Measurements from ENCODE around the gene SLC25A3. TPM values are rescaled to one million over a fixed set of nuclear protein-coding genes. Genes with fewer than 3 reads are reported as not detected.
"Not testable (repeated sequence)": the region's sequence is repeated elsewhere in the genome, so short reads cannot be mapped to it uniquely, and the experiment has no call there.

The SLC25A3 gene
- polyA plus RNA-seq, 3 donors: 686 to 695 (median 690) TPM

DNA sequence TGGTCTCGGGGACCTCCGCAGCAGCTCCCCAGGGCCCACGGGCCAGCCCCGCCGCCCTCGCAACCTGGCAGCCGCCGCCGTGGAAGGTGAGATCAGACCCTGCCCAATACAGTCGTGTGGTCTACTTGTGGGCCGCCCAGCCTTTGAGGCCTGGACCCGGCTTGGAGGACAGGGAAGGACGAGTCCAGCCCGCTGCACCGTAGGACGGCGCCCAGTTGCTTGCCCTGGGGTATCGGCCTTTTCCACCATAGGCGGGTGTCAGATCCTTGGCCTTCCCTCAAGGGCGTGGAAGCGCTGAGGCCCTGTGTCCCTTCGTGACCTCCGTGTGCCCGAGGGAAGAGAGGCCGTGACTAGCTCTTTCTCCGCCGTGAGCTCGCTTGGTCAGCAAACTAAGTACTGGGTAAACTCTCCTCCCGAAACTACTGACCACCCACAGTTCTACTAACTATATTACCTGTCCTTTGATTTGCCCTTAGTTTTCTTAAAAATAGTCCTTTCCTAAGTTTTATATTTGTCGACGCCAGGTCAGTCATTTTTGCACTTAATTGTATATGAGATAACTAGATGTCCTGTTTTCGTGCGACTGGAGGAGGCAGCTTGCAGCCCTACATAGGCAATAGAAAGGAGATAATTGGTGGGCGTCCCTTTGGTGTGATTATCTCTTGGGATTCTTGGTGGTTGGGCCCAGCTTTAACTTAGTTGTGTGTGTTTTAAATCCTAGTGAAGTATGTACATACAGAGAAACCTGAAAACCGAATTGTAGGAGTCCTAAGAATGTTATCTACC, 757 bp downstream of the SLC25A3 start:
- no peak for DNase-seq (ENCODE audit: low read depth in 3 of 3, low spot score in 2 of 3)

DNA sequence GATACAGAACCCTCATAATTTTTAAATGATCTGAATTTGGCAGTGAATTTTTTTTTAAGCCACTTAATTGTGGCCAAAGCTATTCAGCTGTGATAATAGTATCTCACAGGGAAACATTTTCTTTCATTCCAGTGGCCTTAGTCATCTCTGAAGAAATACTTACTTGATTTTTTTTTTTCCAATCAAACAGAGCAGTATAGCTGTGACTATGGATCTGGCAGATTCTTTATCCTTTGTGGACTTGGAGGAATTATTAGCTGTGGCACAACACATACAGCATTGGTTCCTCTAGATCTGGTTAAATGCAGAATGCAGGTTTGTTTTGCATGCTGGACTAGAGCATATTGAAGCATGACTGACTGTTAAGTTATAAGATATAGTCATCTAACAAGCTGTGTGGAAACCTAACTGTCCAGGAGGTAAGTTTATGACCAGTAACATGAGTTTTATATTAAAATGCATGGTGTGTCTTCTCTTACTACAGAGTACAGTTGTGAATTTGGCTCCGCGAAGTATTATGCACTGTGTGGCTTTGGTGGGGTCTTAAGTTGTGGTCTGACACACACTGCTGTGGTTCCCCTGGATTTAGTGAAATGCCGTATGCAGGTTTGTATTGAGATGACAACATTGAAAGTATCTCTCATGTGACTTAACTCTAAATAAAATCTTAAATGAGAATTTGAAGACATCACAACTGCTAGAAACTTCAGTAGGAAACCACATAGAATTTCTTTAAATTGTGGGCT, 1.9 kb downstream of the SLC25A3 start:
- DNase-seq (ENCODE audit: low read depth in 3 of 3, low spot score in 2 of 3): no peak

DNA sequence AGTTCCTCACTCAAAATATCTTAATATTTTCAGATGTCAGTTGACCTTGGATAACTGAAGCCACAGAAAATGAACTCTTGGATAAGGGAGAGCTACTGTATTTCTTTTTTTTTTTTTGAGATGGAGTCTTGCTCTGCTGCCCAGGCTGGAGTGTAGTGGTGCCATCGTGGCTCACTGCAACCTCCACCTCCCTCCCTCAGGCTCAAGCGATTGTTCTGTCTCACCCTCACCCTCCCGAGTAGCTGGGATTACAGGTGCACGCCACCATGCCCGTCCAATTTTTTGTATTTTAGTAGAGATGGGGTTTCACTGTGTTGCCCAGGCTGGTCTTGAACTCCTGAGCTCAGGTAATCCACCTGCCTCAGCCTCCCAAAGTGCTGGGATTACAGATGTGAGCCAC, 3.8 kb downstream of the SLC25A3 start:
- DNase-seq (ENCODE audit: low read depth in 3 of 3, low spot score in 2 of 3): not testable (repeated sequence)

DNA sequence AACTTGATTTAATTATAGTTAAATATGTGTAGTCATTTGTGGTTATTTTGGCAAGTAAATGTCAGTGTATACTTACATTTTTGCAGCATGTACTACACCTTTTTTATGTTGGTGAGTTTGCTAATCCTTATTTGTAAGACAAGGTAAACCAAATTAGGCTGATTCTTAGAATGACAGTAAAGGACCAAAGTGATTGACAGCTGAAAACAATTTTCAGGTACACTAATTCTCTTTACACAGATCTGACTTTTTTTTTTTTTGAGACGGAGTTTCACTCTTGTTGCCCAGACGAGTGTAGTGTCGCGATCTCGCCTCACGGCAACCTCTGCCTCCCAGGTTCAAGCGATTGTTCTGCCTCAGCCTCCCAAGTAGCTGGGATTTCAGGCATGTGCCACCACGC, 8.4 kb downstream of the SLC25A3 start:
- DNase-seq (ENCODE audit: low read depth in 3 of 3, low spot score in 2 of 3): no peak

DNA sequence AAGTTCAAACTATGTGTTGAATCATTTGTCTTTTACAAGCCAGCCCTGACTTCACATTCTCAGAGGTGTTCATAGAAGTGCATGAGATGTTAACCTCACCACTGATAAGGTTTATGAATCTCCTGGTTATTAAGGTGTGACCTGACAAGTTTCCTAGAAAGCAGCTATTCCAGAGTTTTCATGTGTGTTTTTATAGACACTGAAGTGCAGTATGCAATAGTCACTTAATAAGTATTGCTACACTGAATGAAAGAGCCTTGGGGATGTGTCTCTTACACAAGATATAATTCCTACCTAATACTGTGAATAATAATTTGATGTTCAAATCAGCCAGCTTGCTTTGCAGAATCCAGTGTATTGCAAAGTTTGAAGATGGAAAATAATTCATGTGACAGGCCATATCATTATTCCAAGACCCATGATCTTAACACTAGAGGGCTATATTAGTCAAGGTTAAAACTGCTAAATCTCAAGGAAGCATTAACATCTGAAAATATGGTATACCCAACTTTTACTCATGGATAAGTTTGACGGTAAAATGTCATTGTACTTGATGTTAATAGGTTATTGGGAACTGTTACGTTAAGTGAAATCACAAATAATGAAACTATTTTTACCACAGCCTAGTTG, 13.0 kb downstream of the SLC25A3 start:
- no peak for DNase-seq (ENCODE audit: low read depth in 3 of 3, low spot score in 2 of 3)

DNA sequence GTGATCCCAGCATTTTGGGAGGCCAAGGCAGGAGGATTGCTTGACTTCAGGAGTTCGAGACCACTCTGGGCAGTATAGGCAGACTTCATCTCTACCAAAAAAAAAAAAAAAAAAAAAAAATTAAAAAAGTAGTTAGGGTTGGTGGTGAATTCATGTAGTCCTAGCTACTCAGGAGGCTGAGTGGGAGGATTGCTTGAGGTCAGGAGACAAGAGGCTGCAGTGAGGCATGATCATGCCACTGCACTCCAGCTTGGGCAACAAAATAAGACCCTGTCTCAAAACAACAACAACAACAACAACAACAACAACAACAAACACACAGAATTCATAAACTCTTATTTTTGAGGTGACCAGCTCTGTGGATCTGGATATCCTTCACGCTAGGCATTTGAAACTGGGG, 17.1 kb downstream of the SLC25A3 start:
- DNase-seq (ENCODE audit: low read depth in 3 of 3, low spot score in 2 of 3): no peak

DNA sequence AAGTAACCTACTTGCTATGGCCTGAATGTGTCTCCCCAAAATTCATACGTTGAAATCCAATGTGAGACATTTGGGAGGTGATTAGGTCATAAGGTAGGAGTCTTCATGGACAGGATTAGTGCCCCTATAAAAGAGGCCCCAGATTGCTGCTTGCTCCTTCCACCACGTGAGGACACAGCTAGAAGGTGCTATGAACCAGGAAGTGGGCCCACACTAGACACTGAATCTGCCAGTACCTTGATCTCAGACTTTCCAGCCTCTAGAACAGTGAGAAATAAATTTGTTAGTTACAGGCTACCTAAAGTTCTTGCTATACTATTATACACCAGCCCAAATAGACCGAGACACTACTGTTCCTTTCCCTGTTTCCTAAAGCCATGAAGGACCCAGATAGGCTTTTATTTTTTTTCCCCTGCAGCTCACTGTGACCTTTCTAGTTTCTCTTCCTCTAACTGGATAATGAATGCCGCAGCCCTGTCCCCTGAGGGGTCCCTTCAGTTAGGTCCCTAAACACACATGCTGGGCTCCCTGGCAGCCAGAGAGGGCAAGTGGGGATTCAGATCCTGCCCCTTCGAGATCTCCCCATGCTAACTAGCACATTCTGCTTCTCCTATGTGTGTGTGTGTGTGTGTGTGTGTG, 19.3 kb downstream of the SLC25A3 start:
- DNase-seq (ENCODE audit: low read depth in 3 of 3, low spot score in 2 of 3): no peak

DNA sequence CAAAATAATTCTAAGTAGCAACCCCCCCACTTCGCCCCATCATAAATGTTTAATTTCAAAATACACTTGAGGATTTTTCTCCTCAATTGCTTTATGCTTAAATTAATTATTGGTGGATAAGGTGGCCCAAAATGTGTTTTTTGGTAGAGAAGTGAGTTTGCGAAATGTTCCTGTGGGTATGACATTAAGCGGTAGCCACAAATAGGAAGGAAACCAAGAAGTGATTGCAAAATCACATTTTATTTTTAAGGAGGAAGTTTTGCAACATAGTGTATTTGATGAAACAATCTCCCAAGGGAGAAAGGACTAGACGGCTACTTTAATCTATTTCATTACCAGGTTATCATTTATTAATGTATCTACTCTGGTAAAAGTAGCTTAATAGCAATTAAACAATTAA, 25.5 kb downstream of the SLC25A3 start:
- no peak for DNase-seq (ENCODE audit: low read depth in 3 of 3, low spot score in 2 of 3)

DNA sequence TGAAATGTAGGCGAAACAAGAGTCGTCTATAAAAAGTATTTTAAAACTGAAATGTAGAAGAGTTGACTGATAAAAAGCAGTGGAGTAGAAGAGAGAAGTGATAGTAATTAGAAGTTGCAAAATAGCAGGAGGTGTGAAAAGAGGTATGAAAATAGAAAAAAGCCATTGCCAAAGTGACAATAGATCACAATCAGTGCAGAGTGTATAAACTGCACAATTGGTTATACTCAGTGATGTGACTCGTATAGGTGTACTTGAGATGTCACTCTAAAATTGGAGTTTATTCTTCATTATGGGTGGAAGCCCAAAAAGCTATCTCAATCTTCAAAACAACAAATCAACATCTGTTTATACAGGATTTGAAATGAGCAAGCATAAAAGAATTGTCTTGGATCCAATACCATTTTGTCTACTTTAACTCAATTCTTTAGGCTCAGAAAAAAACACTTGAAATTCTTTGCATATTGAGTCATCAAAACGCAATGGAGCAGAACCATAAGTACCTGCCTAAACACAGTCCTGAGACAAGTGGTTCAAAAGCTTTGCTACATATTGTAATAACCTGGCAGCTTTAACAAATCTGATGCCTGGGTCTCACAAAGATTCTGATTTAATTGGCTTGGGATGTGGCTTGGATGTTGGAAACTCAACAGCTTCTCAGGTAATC, 42.3 kb downstream of the SLC25A3 start:
- no peak for DNase-seq (ENCODE audit: low read depth in 3 of 3, low spot score in 2 of 3)

DNA sequence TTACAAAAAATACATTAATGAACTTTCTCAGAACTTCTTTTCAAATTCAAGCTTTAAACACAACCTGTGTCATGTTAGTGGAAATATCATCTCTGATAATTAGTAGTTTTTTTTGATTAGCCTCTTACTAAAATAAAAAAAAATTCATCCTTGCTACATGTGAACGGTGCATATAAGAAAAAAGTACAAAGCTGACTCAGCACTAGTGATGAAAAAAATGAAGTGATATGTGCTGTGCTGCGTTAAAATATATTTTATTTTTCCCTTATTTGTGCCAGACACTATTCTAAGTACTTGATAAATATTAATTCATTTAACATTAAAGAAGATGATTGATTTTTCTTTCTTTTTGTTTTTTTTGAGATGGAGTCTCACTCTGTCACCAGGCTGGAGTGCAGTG, 43.6 kb downstream of the SLC25A3 start:
- no peak for DNase-seq (ENCODE audit: low read depth in 3 of 3, low spot score in 2 of 3)

DNA sequence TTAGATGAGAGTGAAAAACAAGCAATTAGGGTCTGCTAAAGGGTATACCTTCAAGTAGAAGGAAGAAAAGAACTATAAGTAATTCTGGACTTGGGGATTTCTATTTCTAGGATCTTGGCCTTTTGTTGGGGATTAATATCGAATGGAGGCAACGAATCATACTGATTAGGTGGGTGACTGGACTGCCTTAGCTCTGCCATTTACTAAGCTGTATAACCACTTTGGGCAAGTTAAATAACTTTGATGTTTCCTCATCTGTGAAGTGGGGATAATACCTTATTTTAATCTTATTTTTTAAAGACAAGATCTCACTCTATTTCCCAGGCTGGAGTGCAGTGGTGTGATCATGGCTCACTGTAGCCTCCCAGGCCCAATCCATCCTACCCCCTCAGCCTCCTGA, 44.5 kb downstream of the SLC25A3 start:
- DNase-seq (ENCODE audit: low read depth in 3 of 3, low spot score in 2 of 3): no peak

DNA sequence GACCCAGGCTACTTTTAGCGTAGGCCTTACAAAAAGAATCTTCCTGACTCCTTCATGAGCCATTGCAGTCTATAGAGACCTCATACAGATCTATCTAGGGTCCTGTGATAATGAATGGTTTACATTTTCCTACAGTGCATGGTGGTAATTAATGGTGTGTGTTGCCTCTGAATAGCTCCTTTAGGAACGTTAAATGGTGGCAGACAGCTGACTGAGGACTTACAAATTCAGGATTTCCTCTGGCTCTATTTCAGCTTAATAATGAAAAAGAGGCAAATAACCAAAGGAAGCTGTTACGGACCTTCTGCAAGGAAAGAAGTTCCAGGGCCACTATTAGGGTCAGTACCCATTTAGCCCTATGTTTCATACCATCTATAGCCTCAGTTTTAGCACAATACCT, 46.0 kb downstream of the SLC25A3 start:
- no peak for DNase-seq (ENCODE audit: low read depth in 3 of 3, low spot score in 2 of 3)

DNA sequence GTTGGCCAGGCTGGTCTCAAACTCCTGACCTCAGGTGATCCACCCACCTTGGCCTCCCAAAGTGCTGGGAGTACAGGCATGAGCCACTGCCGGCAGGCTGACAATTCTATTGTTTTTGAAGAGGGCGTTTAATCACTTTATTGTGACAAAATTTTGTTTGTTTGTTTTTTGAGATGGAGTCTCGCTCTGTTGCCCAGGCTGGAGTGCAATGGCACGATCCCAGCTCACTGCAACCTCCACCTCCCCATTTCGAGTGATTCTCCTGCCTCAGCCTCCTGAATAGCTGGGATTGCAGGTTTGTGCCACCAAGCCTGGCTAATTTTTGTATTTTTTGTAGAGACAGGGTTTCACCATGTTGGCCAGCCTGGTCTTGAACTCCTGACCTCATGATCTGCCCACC, 49.3 kb downstream of the SLC25A3 start:
- DNase-seq (ENCODE audit: low read depth in 3 of 3, low spot score in 2 of 3): not testable (repeated sequence)

DNA sequence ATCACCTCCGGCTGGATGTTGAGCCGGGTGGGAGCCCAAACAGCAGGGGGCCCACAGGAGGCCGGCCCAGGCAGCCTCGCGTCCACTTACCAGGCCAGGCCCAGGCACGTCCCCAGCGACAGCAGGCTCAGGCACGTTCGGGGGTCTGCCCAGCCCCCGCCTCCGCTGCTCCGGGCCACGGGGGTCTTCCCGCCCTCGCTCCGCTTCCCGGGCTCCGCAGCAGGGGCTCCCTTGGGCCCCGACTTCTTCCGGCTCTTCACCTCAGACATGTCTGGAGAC, 50.9 kb downstream of the SLC25A3 start:
- DNase-seq (ENCODE audit: low read depth in 3 of 3, low spot score in 2 of 3): peak in 1 of 3 donors; percentile 45

DNA sequence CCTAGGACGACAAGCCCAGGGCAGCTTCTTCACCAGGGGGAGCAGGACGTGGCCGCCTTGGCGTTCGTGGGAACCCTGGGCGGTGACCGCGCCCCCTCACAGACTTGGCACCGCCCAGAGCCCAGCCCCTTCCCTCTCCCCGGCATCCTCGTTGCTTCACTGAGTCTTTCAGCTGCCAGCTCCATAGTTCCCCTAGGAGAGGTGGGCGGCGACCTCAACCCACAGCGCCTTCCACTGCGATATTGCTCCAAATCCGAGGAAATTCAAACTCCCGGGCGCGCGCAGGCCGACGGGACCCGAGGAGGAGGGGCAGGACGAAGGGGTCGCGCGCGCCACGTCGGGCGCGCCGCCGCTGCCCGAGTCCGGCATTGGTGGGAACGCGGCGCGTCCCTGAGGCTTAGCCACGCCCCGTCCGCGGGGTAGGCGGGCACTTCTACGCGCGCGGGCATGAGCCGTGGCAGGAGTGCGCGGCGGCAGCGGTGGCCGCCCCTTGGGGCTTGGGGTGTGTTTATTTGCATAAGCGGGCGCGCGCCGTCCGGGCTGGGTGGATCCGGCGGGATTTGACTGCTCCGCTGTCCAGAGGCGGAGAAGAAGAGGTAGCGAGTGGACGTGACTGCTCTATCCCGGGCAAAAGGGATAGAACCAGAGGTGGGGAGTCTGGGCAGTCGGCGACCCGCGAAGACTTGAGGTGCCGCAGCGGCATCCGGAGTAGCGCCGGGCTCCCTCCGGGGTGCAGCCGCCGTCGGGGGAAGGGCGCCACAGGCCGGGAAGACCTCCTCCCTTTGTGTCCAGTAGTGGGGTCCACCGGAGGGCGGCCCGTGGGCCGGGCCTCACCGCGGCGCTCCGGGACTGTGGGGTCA, 51.5 kb downstream of the SLC25A3 start, which contains the start of the genes APAF1 and IKBIP:
Gene APAF1, plus strand, starts transcription at position 579 of the 860 bp plus-strand sequence. CDS start 3,070 bp downstream, outside the sequence.
Gene IKBIP, minus strand, starts transcription at position 77 of the 860 bp plus-strand sequence. CDS start 87 bp downstream, outside the sequence.
- DNase-seq (ENCODE audit: low read depth in 3 of 3, low spot score in 2 of 3): peak; percentile 90 to 95 (median 93)

DNA sequence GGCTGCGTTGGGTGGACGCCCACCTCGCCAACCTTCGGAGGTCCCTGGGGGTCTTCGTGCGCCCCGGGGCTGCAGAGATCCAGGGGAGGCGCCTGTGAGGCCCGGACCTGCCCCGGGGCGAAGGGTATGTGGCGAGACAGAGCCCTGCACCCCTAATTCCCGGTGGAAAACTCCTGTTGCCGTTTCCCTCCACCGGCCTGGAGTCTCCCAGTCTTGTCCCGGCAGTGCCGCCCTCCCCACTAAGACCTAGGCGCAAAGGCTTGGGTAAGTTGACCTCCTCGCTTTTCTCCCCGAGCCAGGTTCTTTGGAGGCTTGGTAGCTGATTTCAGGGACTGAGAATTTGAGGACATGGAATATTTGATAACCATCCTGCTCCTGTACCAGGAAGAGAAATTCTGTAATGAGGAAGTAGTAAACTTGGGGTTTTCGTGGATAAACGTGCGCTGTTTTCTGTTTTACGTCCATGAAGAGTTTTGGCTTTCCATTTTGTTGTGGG, 52.1 kb downstream of the SLC25A3 start:
- no peak for DNase-seq (ENCODE audit: low read depth in 3 of 3, low spot score in 2 of 3)

DNA sequence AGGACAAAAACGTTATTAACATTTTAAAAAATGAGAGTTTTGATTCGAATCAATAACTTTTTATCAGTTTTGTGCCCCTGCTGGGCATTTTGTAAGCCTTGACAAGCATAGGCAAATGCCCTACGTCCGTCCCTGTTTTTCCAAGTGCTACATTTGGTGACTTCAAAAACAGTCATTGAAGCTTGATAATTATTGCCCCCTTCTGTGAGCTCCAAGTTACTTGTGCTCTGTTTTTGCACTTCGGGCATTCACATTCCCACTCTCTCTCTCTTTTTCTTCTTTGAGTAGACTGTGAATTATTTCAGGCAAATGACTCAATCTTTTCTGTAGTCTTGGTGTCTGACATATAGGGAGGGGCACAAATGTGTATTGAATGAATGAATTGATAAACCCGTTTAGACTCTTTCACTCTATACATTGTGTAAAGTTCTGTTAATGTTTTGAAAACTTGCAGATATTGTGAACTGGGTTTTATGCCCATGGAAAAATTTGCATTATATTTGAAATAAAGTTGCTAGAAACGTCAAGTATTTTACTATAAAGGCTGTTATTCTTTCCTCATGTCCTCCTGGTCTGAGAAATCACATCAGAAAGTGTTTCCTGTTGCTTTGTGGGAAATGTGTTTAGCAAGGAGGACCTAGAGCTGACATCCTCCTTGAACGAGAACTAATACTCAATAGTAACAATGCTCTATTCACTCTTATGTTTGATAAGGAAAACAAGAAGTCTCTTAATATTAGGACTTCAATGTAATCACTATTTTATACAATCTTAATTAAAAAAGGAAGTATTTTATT, 53.0 kb downstream of the SLC25A3 start:
- no peak for DNase-seq (ENCODE audit: low read depth in 3 of 3, low spot score in 2 of 3)

DNA sequence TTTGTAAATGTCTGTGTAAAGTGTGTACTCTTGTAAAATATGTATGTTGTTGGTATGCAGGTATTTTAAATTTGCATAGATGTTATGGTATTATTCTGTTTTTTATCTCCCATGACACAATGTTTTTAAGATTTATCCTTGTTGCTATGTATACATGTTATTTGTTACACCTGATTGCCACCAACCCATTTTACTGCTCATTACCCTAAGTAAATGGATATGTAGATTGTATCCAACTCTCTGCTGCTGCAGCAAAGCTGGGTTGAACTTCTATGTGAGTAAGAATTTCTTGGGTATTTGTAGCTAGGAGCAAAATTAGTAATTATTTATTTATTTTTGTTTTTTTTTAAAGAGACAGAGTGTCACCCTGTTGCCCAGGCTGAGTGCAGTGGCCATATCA, 57.8 kb downstream of the SLC25A3 start:
- no peak for DNase-seq (ENCODE audit: low read depth in 3 of 3, low spot score in 2 of 3)

Data from right renal cortex interstitium (tissue), 3 donors.